GM19328 (cell line): ENCODE measurements around the gene ITPKB.
"Not testable (repeated sequence)": the region's sequence is repeated elsewhere in the genome, so short reads cannot be mapped to it uniquely, and the experiment has no call there.

Experiments
- ATAC-seq: cut with Tn5 transposase; IDR thresholded peaks from one replicate; pipeline ENCODE4 v1.9.1; 2021; ENCODE audit warnings: mild to moderate bottlenecking, moderate library complexity; ENCODE audit not compliant: unreplicated experiment

ITPKB gene

GRCh38 chr1:226640321-226641136 is 98.6 kb downstream of the ITPKB start:
- no peak for ATAC-seq

- no peak for ATAC-seq
Observed at GRCh38 chr1:226639631-226640061, 99.4 kb downstream of the ITPKB start.

- ATAC-seq, result not testable (repeated sequence)
Observed at GRCh38 chr1:226639206-226639605, 99.9 kb downstream of the ITPKB start.

- no peak for ATAC-seq
Observed at GRCh38 chr1:226638608-226639007, 100.5 kb downstream of the ITPKB start.

GRCh38 chr1:226638001-226638601 is 101.0 kb downstream of the ITPKB start:
- ATAC-seq, result no peak

GRCh38 chr1:226637147-226637935 is 101.7 kb downstream of the ITPKB start:
- no peak for ATAC-seq

GRCh38 chr1:226636847-226637096 is 102.3 kb downstream of the ITPKB start:
- no peak for ATAC-seq

GRCh38 chr1:226635456-226635941 is 103.6 kb downstream of the ITPKB start:
- no peak for ATAC-seq

GRCh38 chr1:226634611-226635246 is 104.4 kb downstream of the ITPKB start:
- ATAC-seq, result no peak

GRCh38 chr1:226634166-226634588 is 104.9 kb downstream of the ITPKB start:
- ATAC-seq, result peak; percentile 57

- peak; percentile 12 for ATAC-seq
Observed at GRCh38 chr1:226633541-226634165, 105.4 kb downstream of the ITPKB start.

- no peak for ATAC-seq
Observed at GRCh38 chr1:226632922-226633351, 106.1 kb downstream of the ITPKB start.

GRCh38 chr1:226632169-226632879 is 106.8 kb downstream of the ITPKB start:
- ATAC-seq, result no peak

- ATAC-seq, result no peak
Observed at GRCh38 chr1:226631229-226632000, 107.7 kb downstream of the ITPKB start.

GRCh38 chr1:226630592-226630991 is 108.5 kb downstream of the ITPKB start:
- no peak for ATAC-seq

- no peak for ATAC-seq
Observed at GRCh38 chr1:226629896-226630550, 109.1 kb downstream of the ITPKB start.

GRCh38 chr1:226629210-226629895 is 109.7 kb downstream of the ITPKB start:
- no peak for ATAC-seq

GRCh38 chr1:226628612-226629155 is 110.4 kb downstream of the ITPKB start:
- no peak for ATAC-seq
